AG09309 (cell line): ENCODE data around the gene LRMDA.

Experiments used
- DNase-seq: peaks from one replicate; pipeline ENCODE4 v3.0.0-alpha.2; 2010; ENCODE audit warnings: low read depth
- H3K4me3 ChIP-seq: 2 replicates; pipeline ENCODE4 v1.5.1; 2011; ENCODE audit warnings: mild to moderate bottlenecking, low read depth, low read length, moderate library complexity; ENCODE audit not compliant: control insufficient read depth
- CTCF ChIP-seq: IDR thresholded peaks from 2 replicates; pipeline ENCODE4 v1.5.1; 2011; ENCODE audit warnings: mild to moderate bottlenecking, low read depth, low read length, inconsistent platforms; ENCODE audit not compliant: insufficient read depth, control insufficient read depth; ENCODE audit errors: missing control alignments

Gene LRMDA

DNA sequence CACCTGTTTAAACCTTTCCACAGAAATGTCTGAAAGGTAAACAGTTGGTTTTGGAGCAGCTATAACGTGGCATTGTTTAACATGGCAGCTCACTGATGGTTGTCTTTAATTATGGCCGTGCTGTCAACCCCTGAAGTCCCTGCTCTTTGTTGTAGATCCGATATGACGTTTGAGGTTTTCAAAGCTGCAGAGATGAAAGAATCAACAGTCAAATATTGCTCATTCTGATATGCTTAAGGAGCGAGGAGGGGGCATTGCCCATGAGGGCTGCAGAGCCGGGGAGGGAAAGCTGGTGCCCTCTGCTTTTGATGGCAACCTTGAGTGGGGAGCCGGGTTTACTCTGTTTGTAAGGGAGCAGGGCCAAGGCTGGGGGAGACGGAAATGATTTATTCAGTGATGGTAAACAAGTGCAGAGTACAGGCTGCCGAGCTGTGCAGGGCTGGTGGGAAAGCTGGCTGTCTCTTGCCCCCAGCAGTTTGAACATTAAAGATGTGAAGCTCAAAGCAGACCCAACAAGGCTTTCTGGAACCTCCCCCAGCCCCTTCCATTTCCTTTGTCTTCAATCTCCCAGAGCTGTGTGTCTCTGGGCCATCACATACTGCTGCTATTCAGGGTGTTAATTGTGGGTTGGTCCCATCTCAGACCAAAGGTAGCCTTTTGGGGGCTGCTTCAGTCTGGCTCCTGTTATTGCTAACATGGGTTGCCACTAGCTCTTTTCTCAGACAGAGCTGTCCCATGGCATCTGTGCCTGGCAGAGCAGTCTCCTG lies 345.5 kb downstream of the LRMDA start:
- no peak for TF ChIP-seq CTCF
- no peak for DNase-seq
- H3K4me3 ChIP-seq: no peak overlapping the region

DNA sequence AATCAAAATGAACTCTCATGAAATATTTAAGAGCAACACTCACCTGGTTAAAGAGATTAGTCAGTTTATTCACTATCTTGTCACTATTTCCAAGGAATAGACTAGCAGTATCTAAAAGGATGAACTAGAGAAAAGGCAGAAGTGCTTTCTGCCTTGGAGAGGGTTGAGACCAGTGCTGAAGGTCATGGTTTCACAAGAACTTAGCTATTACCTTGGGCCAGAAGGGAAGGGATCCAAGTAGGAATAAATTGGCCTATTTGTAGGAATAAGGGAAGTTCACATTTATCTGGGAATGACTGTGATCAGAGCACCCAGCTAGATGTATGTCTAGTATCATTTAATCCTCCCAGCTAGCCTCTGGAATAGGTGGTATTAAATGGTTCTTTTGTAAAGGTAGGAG lies 347.2 kb downstream of the LRMDA start:
- DNase-seq: no peak
- H3K4me3 ChIP-seq: no peak overlapping the region
- no peak for TF ChIP-seq CTCF

DNA sequence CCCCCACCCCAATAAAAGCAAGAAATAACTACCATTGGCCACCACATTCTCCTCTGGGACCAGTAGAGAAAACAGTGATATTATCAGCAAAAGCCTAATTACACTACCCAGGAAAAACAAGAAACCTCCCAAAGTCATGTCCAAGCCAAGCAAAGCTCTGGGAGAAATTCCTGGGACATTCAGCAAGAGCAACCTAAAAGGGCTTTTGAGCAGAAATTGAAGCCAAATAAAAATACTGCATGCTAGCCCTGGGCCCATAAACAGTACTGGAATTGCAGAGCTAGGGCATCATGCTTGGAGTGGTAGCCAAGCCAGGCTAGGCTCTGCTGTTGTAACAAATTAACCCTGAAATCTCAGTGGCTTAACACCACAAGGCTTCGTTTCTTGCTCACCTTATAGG lies 347.9 kb downstream of the LRMDA start:
- TF ChIP-seq CTCF: no peak
- no peak for DNase-seq
- no peak overlapping the region for H3K4me3 ChIP-seq

DNA sequence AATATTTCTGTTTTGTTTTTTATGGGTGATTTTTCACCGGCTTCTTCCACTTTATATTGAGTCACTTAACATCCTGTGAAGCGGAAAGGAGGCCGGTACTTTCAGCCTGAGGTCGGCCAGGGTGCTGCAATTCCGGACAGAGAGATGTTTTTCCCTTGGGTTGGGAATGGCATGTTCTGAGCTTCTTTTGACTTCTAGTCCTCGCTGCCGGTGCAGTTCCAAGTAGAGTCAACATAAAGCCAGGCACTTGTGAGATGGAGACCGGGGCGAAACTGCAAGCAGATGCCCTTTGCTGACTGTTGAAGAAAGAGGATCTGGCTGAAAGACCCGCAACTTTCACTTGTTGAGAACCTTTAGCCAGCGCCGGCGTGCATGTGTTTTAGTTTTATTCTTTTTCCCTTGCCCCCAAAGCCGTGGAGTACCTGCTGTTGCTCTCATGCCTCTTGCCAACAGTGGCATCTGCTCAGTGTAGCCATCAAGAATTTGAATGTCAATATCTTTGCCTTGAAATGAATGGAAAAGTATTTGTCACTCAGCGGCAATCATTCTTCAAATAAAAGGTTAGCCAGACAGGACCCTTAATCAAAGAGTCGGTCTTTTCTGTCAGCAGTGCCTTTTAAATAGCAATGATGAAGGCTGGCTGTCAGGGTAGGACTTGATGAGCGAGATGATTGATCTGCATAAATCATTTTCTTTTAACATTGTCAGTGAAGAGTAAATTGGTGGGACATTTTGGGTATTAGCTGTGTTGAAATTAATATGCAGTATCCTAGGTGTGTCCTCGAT lies 351.2 kb downstream of the LRMDA start:
- no peak for TF ChIP-seq CTCF
- no peak for DNase-seq

GRCh38 chr10:75788394-75789205 lies 357.2 kb downstream of the LRMDA start:
- DNase-seq: no peak
- H3K4me3 ChIP-seq: no peak overlapping the region
- TF ChIP-seq CTCF: no peak

More for the DNA sequence above, 351.2 kb downstream of the LRMDA start:
- no peak overlapping the region for H3K4me3 ChIP-seq

DNA sequence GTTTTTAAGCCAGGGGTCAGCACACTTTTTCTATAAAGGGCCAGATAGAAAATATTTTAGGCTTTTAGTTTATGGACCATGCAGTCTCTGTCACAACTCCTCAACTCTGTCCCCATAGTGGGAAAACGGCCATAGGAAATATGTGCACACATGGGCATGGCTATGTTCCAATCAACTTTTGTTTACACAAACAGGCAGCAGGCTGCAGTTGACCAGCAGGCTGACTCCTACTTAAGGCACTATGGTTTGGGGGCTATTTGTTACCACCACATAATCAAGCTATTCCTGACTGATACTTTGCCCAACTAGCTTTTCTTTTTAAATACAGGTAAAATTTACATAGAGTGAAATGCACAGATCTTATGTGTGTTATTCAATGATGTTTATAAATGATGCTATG lies 362.4 kb downstream of the LRMDA start:
- no peak for TF ChIP-seq CTCF
- H3K4me3 ChIP-seq: no peak overlapping the region
- no peak for DNase-seq
